Testis (tissue), 3 donors: Measurements from ENCODE around the gene TM4SF20. TPM values are rescaled to one million over a fixed set of nuclear protein-coding genes. Genes with fewer than 3 reads are reported as not detected.

Experiments used
- DNase-seq: peaks from one replicate; pipeline ENCODE4 v3.0.0-alpha.2; 2019
- H3K27ac ChIP-seq, 2 donors: fragments of 200-600 bp; sonication (generic); one replicate each; pipeline ENCODE4 v1.5.1; 2019
- H3K27me3 ChIP-seq: fragments of 200-600 bp; sonication (generic); one replicate; pipeline ENCODE4 v1.5.1; 2019
- H3K36me3 ChIP-seq: fragments of 200-600 bp; sonication (generic); one replicate; pipeline ENCODE4 v1.5.1; 2017; ENCODE audit warnings: low read depth; ENCODE audit errors: missing control alignments
- H3K4me1 ChIP-seq: fragments of 200-600 bp; sonication (generic); one replicate; pipeline ENCODE4 v1.5.1; 2019
- H3K4me3 ChIP-seq, 2 donors: fragments of 200-600 bp; sonication (generic); one replicate each; pipeline ENCODE4 v1.5.1; 2017 to 2019
- H3K9me3 ChIP-seq: fragments of 200-600 bp; sonication (generic); one replicate; pipeline ENCODE4 v1.5.1; 2017
- CTCF ChIP-seq, 3 experiments: fragments of 450-650 bp in 2 of 3; fragments of 200-600 bp in 1 of 3; sonication (generic) in 1 of 3; IDR thresholded peaks; one replicate each; pipeline ENCODE4 v1.5.1; 2016 to 2019; ENCODE audit warnings: antibody characterized with exemption in 3 of 3, mild to moderate bottlenecking in 2 of 3, moderate library complexity in 1 of 3
- POLR2A ChIP-seq: fragments of 450-650 bp; IDR thresholded peaks from one replicate; pipeline ENCODE4 v1.6.1; 2017; ENCODE audit warnings: antibody characterized with exemption, mild to moderate bottlenecking, moderate library complexity
- WGBS, 2 donors: methylation state at CpG; one replicate each; pipeline ENCODE4 v1.1.5; 2018; 5-methylcytosine and 5-hydroxymethylcytosine counted together
- intact Hi-C: fragments of 100-400 bp; cut with DNase I; formaldehyde crosslinking; loops from one replicate; pipeline ENCODE4 v1.15.1; 2023; ENCODE audit warnings: low total_unique reads
- polyA plus RNA-seq: library from polyadenylated mRNA; stranded (reverse); fragments of 350-450 nt; fragmentation: Illumina TruSeq; extraction: RNeasy Lipid Tissue Mini Kit (QIAGEN cat#74804); gene quantifications from one replicate; pipeline ENCODE4 v1.2.3, GENCODE V29; 2014; ENCODE audit warnings: low read depth, low replicate concordance; ENCODE audit not compliant: insufficient read depth
- total RNA-seq, 2 donors: library from RNA; depleted of rRNA; stranded (reverse); fragments of >200 nt; gene quantifications; one replicate each; pipeline ENCODE4 v1.2.3, GENCODE V29; 2016

Gene TM4SF20
- total and polyA plus RNA-seq, 3 donors from 2014 or later = 0.79 to 5.5 (median 2.2) TPM

- no peak for DNase-seq
- intact Hi-C loops = no loop called here
- Histone ChIP-seq H3K4me3 (no peak overlapping the region), H3K4me1 (no peaks in the 10 kb centered on the region), H3K27ac (no peak overlapping the region), H3K27me3 (no peaks in the 10 kb centered on the region), H3K9me3 (no peaks in the 10 kb centered on the region), H3K36me3 (no peaks in the 10 kb centered on the region)
- TF ChIP-seq CTCF (IDR thresholded peaks at IDR 0.05) (no peak), POLR2A (no peak)
- WGBS, 2 donors = 74 to 85% methylated on average over 4 of the region's 4 CpGs
Observed at GRCh38 chr2:227416701-227417100, 37.6 kb upstream of the TM4SF20 start.

GRCh38 chr2:227415538-227416424 is 36.7 kb upstream of the TM4SF20 start:
- TF ChIP-seq POLR2A (no peak), CTCF (IDR thresholded peaks at IDR 0.05) (no peak)
- H3K4me3 ChIP-seq = no peak overlapping the region
- no peak overlapping the region for H3K27ac ChIP-seq
- WGBS, 2 donors = 58 to 61% methylated on average over 10 of the region's 10 CpGs
- no peaks in the 10 kb centered on the region for H3K36me3 ChIP-seq
- no peak for DNase-seq
- H3K4me1 ChIP-seq = no peaks in the 10 kb centered on the region
- H3K27me3 ChIP-seq = no peaks in the 10 kb centered on the region
- intact Hi-C loops = no loop called here
- H3K9me3 ChIP-seq = no peaks in the 10 kb centered on the region

- intact Hi-C loops = no loop called here
- Histone ChIP-seq H3K27me3 (no peaks in the 10 kb centered on the region), H3K4me3 (no peak overlapping the region), H3K36me3 (no peaks in the 10 kb centered on the region), H3K27ac (no peak overlapping the region), H3K4me1 (no peaks in the 10 kb centered on the region), H3K9me3 (no peaks in the 10 kb centered on the region)
- no peak for DNase-seq
- WGBS, 2 donors = 87 to 94% methylated on average over 3 of the region's 3 CpGs
- TF ChIP-seq CTCF (IDR thresholded peaks at IDR 0.05) (no peak), POLR2A (no peak)
Observed at GRCh38 chr2:227414846-227415245, 35.7 kb upstream of the TM4SF20 start.

GRCh38 chr2:227413371-227413770 is 34.3 kb upstream of the TM4SF20 start:
- 77 to 79% methylated on average over 8 of the region's 8 CpGs for WGBS, 2 donors
- H3K27ac ChIP-seq = no peak overlapping the region
- DNase-seq = no peak
- no peaks in the 10 kb centered on the region for H3K4me1 ChIP-seq
- no peak for TF ChIP-seq CTCF (IDR thresholded peaks at IDR 0.05)
- TF ChIP-seq POLR2A = no peak
- H3K27me3 ChIP-seq = no peaks in the 10 kb centered on the region
- no peak overlapping the region for H3K4me3 ChIP-seq
- no peaks in the 10 kb centered on the region for H3K36me3 ChIP-seq
- H3K9me3 ChIP-seq = no peaks in the 10 kb centered on the region
- intact Hi-C loops = no loop called here

- DNase-seq = no peak
- WGBS, 2 donors = 77 to 89% methylated on average over 5 of the region's 5 CpGs
- intact Hi-C loops = no loop called here
- H3K27me3 ChIP-seq = no peaks in the 10 kb centered on the region
- H3K4me1 ChIP-seq = no peaks in the 10 kb centered on the region
- no peaks in the 10 kb centered on the region for H3K36me3 ChIP-seq
- no peak overlapping the region for H3K27ac ChIP-seq
- no peak overlapping the region for H3K4me3 ChIP-seq
- no peaks in the 10 kb centered on the region for H3K9me3 ChIP-seq
- no peak for TF ChIP-seq CTCF (IDR thresholded peaks at IDR 0.05)
Observed at GRCh38 chr2:227412877-227413276, 33.8 kb upstream of the TM4SF20 start.
